Effector memory CD4-positive, alpha-beta T cell (primary cell): Measurements from ENCODE around the gene UBASH3A.

Experiments used
- DNase-seq, 3 donors: peaks; one replicate each; pipeline ENCODE4 v3.0.0-alpha.2; 2020
- H3K27ac ChIP-seq: 2 replicates; pipeline ENCODE4 v1.7.0; 2013; ENCODE audit warnings: mild to moderate bottlenecking, low read length, moderate library complexity; ENCODE audit not compliant: insufficient read depth, poor library complexity, severe bottlenecking
- H3K27me3 ChIP-seq: replicated peaks from 2 replicates; pipeline ENCODE4 v1.7.0; 2013; ENCODE audit warnings: mild to moderate bottlenecking, low read length; ENCODE audit not compliant: insufficient read depth, control insufficient read depth, poor library complexity, severe bottlenecking
- H3K36me3 ChIP-seq: 2 replicates; pipeline ENCODE4 v1.7.0; 2013; ENCODE audit warnings: mild to moderate bottlenecking, low read length, moderate library complexity; ENCODE audit not compliant: control insufficient read depth, insufficient read depth
- H3K4me1 ChIP-seq: 2 replicates; pipeline ENCODE4 v1.7.0; 2013; ENCODE audit warnings: low read length, mild to moderate bottlenecking; ENCODE audit not compliant: control insufficient read depth, insufficient read depth, poor library complexity, severe bottlenecking
- H3K4me3 ChIP-seq: 2 replicates; pipeline ENCODE4 v1.7.0; 2013; ENCODE audit warnings: low read length, low read depth, mild to moderate bottlenecking; ENCODE audit not compliant: insufficient read depth, poor library complexity, severe bottlenecking
- H3K9me3 ChIP-seq: 2 replicates; pipeline ENCODE4 v1.7.0; 2013; ENCODE audit warnings: mild to moderate bottlenecking, low read length, moderate library complexity; ENCODE audit not compliant: control insufficient read depth

The UBASH3A gene

GRCh38 chr21:42478504-42478903, 74.8 kb downstream of the UBASH3A start:
- Histone ChIP-seq H3K9me3 (no peaks in the 10 kb centered on the region), H3K4me1 (no peaks in the 10 kb centered on the region), H3K36me3 (no peaks in the 10 kb centered on the region), H3K27ac (no peak overlapping the region), H3K27me3 (no peaks in the 10 kb centered on the region), H3K4me3 (no peak overlapping the region)
- no peak for DNase-seq

- Histone ChIP-seq H3K27ac (no peak overlapping the region), H3K27me3 (no peaks in the 10 kb centered on the region), H3K4me1 (no peaks in the 10 kb centered on the region), H3K4me3 (no peak overlapping the region), H3K9me3 (no peaks in the 10 kb centered on the region), H3K36me3 (no peaks in the 10 kb centered on the region)
- no peak for DNase-seq
These were observed 75.9 kb downstream of the UBASH3A start for GRCh38 chr21:42479582-42479981.

DNA sequence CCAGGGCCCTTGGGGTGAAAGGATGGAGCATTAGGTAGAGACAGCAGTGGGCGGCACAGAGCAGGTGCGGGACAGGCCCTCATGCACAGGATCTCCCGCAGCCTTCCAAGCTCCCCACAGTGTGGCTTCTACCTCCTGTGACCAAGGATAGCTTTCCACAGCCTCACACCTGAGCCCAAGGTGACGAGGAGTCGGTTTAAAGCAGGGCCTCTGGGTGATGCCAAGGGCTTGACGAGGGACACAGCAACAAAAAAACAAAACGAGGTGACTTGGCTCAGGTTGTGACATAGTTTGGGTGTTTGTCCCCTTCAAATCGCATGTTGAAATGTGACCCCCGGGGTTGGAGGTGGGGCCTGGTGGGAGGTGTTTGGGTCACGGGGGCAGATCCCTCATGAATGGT, 77.0 kb downstream of the UBASH3A start:
- no peak for DNase-seq
- no peak overlapping the region for H3K27ac ChIP-seq
- H3K27me3 ChIP-seq, result no peaks in the 10 kb centered on the region
- H3K4me3 ChIP-seq, result no peak overlapping the region
- no peaks in the 10 kb centered on the region for H3K36me3 ChIP-seq
- H3K4me1 ChIP-seq, result no peaks in the 10 kb centered on the region
- no peaks in the 10 kb centered on the region for H3K9me3 ChIP-seq

DNA sequence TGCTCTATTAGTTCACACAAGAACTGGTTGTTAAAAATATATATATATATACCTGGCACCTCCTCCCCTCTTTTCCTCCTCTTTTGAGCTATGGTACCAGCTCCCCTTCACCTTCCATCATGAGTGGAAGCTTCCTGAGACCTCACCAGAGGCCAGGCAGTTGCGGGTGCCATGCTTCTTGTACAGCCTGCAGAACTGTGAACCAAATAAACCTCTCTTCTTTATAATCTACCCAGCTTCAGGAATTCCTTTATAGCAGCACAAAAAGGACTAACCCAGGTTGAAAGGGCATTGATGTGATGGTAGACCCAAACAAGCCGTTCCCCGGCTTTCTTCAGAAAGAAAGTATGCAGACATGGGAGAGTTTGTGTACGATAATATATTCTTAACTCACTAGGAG, 77.5 kb downstream of the UBASH3A start:
- H3K9me3 ChIP-seq, result no peaks in the 10 kb centered on the region
- no peaks in the 10 kb centered on the region for H3K27me3 ChIP-seq
- no peak for DNase-seq
- no peaks in the 10 kb centered on the region for H3K36me3 ChIP-seq
- H3K27ac ChIP-seq, result no peak overlapping the region
- no peaks in the 10 kb centered on the region for H3K4me1 ChIP-seq
- H3K4me3 ChIP-seq, result no peak overlapping the region

- Histone ChIP-seq H3K9me3 (no peaks in the 10 kb centered on the region), H3K36me3 (no peaks in the 10 kb centered on the region), H3K4me3 (no peak overlapping the region), H3K4me1 (no peaks in the 10 kb centered on the region), H3K27ac (no peak overlapping the region), H3K27me3 (no peaks in the 10 kb centered on the region)
- DNase-seq, result no peak
These were observed 81.3 kb downstream of the UBASH3A start for GRCh38 chr21:42484966-42485365.

- Histone ChIP-seq H3K4me3 (no peak overlapping the region), H3K27me3 (no peaks in the 10 kb centered on the region), H3K36me3 (no peaks in the 10 kb centered on the region), H3K9me3 (no peaks in the 10 kb centered on the region), H3K27ac (no peak overlapping the region), H3K4me1 (no peaks in the 10 kb centered on the region)
- no peak for DNase-seq
These were observed 82.4 kb downstream of the UBASH3A start for GRCh38 chr21:42486072-42486471.

- no peaks in the 10 kb centered on the region for H3K9me3 ChIP-seq
- no peaks in the 10 kb centered on the region for H3K36me3 ChIP-seq
These were observed 82.8 kb downstream of the UBASH3A start for GRCh38 chr21:42486531-42486930.

DNA sequence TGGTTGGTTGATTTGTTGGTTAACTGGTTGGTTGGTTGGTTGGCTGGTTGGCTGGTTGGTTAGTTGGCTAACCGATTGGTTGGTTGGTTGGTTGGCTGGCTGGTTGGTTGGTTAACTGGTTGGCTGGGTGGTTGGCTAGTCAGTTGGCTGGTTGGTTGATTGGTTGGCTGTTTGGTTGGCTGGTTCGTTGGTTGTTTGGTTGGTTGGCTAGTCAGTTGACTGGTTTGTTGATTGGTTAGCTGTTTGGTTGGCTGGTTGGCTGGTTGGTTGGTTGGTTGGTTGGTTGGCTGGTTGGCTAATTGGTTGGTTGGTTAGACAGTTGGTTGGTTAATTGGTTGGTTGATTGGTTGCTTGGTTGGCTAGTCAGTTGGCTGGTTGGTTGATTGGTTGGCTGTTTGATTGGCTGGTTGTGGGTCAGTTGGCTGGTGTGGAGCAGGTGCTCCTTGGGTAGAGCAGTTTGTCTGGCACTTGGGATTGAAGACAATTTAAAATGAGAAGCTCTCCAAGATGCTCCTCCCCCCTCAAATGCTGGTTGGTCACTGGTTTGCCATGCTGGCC, 85.4 kb downstream of the UBASH3A start:
- H3K4me3 ChIP-seq, result no peak overlapping the region
- H3K27ac ChIP-seq, result no peak overlapping the region
- no peaks in the 10 kb centered on the region for H3K27me3 ChIP-seq
- H3K9me3 ChIP-seq, result no peaks in the 10 kb centered on the region
- no peaks in the 10 kb centered on the region for H3K36me3 ChIP-seq
- DNase-seq, result no peak
- H3K4me1 ChIP-seq, result no peaks in the 10 kb centered on the region

More at GRCh38 chr21:42486531-42486930, 82.8 kb downstream of the UBASH3A start:
- H3K4me3 ChIP-seq, result no peak overlapping the region
- no peaks in the 10 kb centered on the region for H3K27me3 ChIP-seq
- H3K27ac ChIP-seq, result no peak overlapping the region
- no peaks in the 10 kb centered on the region for H3K4me1 ChIP-seq
- no peak for DNase-seq

- no peak overlapping the region for H3K27ac ChIP-seq
- no peaks in the 10 kb centered on the region for H3K27me3 ChIP-seq
- H3K4me1 ChIP-seq, result no peaks in the 10 kb centered on the region
- H3K4me3 ChIP-seq, result no peak overlapping the region
- H3K36me3 ChIP-seq, result no peaks in the 10 kb centered on the region
- DNase-seq, result no peak
- H3K9me3 ChIP-seq, result no peaks in the 10 kb centered on the region
These were observed 86.3 kb downstream of the UBASH3A start for GRCh38 chr21:42489991-42490390.

DNA sequence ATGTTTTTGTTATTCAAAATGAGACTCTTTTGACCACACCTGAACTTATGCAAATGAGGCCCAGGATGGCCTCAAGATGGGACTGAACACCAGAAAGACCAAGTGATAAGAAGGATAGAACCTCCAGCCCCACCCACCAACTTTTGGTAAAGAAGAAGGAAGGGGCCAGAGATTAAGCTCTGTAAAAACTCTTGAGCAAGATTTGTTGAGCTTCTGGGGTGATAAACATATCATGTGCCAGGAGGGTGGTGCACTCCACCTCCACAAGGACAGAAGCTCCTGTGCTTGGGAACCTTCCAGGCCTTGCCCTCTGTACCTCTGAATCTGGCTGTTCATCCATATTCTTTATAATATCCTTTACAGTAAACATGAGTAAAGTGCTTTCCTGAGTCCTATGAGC, 87.0 kb downstream of the UBASH3A start:
- no peaks in the 10 kb centered on the region for H3K9me3 ChIP-seq
- no peak overlapping the region for H3K4me3 ChIP-seq
- H3K36me3 ChIP-seq, result no peaks in the 10 kb centered on the region
- peaks cover 1% of the 10 kb centered on the region for H3K4me1 ChIP-seq
- no peak for DNase-seq
- H3K27ac ChIP-seq, result no peak overlapping the region
- no peaks in the 10 kb centered on the region for H3K27me3 ChIP-seq
